Heart left ventricle (tissue), 16 donors: ENCODE results near the gene CST7. TPM values are rescaled to one million over a fixed set of nuclear protein-coding genes. Genes with fewer than 3 reads are reported as not detected.

ENCODE experiments used
- ATAC-seq, 4 donors: fragments of 200-7000 bp; cut with Tn5 transposase; one replicate each; pipeline ENCODE4 v1.9.1; 2020 to 2022; ENCODE audit warnings: moderate library complexity in 4 of 4, mild to moderate bottlenecking in 3 of 4, moderate number of reproducible peaks in 1 of 4
- DNase-seq, 5 donors: peaks; one replicate each; pipeline ENCODE4 v3.0.0-alpha.2; 2020
- H3K27ac ChIP-seq, 12 donors: fragments of 200-600 bp; sonication (generic) in 4 of 12; one replicate each; pipeline versions ENCODE4 v1.5.0 to v1.8.0; 2016 to 2022; ENCODE audit warnings: mild to moderate bottlenecking in 2 of 12
- H3K27me3 ChIP-seq, 9 donors: fragments of 200-600 bp; sonication (generic) in 2 of 9; one replicate each; pipeline versions ENCODE4 v1.5.1 to v1.8.0; 2016 to 2022; ENCODE audit warnings: mild to moderate bottlenecking in 3 of 9
- H3K36me3 ChIP-seq, 9 donors: fragments of 200-600 bp; sonication (generic) in 2 of 9; one replicate each; pipeline versions ENCODE4 v1.5.0 to v1.8.0; 2018 to 2022; ENCODE audit warnings: mild to moderate bottlenecking in 2 of 9
- H3K4me1 ChIP-seq, 12 donors: fragments of 200-600 bp; sonication (generic) in 4 of 12; one replicate each; pipeline versions ENCODE4 v1.5.0 to v1.8.0; 2016 to 2022; ENCODE audit warnings: mild to moderate bottlenecking in 3 of 12
- H3K4me3 ChIP-seq, 12 donors: fragments of 200-600 bp; sonication (generic) in 4 of 12; one replicate each; pipeline versions ENCODE4 v1.5.0 to v1.8.0; 2017 to 2022; ENCODE audit warnings: mild to moderate bottlenecking in 9 of 12, moderate library complexity in 4 of 12
- H3K9me3 ChIP-seq, 12 donors: fragments of 200-600 bp; sonication (generic) in 4 of 12; one replicate each; pipeline versions ENCODE4 v1.5.0 to v1.8.0; 2016 to 2022; ENCODE audit warnings: mild to moderate bottlenecking in 1 of 12
- CTCF ChIP-seq, 12 donors: fragments of 200-600 bp; sonication (generic) in 4 of 12; IDR thresholded peaks; one replicate each; pipeline versions ENCODE4 v1.5.0 to v1.8.0; 2018 to 2022; ENCODE audit warnings: antibody characterized with exemption in 12 of 12, mild to moderate bottlenecking in 5 of 12
- POLR2A ChIP-seq, 2 donors: fragments of 450-650 bp; IDR thresholded peaks; one replicate each; pipeline ENCODE4 v1.6.1; 2017; ENCODE audit warnings: antibody characterized with exemption in 2 of 2, mild to moderate bottlenecking in 2 of 2, moderate library complexity in 2 of 2
- WGBS, 4 donors: extraction: QIAGEN DNeasy Blood & Tissue Kit in 2 of 4; methylation state at CpG; one replicate each; pipeline versions ENCODE4 v1.1.5 to v1.1.7; 2013 to 2018; 5-methylcytosine and 5-hydroxymethylcytosine counted together
- intact Hi-C, 10 donors: fragments of 100-400 bp; cut with DNase I; formaldehyde crosslinking; loops; one replicate each; pipeline versions ENCODE4 v1.11.1 to v1.14.2; 2022
- polyA plus RNA-seq, 2 donors: library from polyadenylated mRNA; stranded (reverse); fragments of 200-250 nt; gene quantifications; one replicate each; pipeline ENCODE4 v1.2.3, GENCODE V29; 2013
- total RNA-seq, 9 donors: library from RNA; depleted of rRNA in 2 of 9; stranded (reverse); fragments of >200 nt in 2 of 9; fragmentation: NEBNext Ultra II Directional in 3 of 9; extraction: Animal tissue kit (Norgen Biotek cat#: 25700) in 3 of 9; gene quantifications; one replicate each; pipeline versions ENCODE4 v1.1.0 to v1.2.4, GENCODE V29; 2016 to 2023
- donor health status: ischemic (EF 13 %, LVEDD 7.1; RV severe dilation, severe dysfunction).
- donor health status: healthy with polysubstance abuse.
- donor health status: DM: no; HTN: yes; CAD: no.
- donor health status: DM: no; HTN: no; CAD: no.
- donor health status: ischemic (EF 25% LVEDD 6.9; RV normal size, moderate dysfunction).
- donor health status: ischemic (EF 25% LVEDD 5.7; RV mildly dilated, moderate dysfunction).
- donor health status: healthy.
- donor health status: DM: yes; HTN: yes; CAD: no.
- donor health status: ischemic (EF 35%, LVEDD 5.7; RV mildly dilated, moderate dysfunction).
- donor health status: nonischemic (EF 11% LVEDD 7.7; RV severe dilation, severe dysfunction).
- donor health status: DM: yes; HTN: yes; CAD: no.
- donor health status: PGD.
- donor health status: ischemic (EF 29% LVEDD 5.4; RV normal size, mild dysfunction).
- donor health status: nonischemic (EF 23%, LVEDD 6.1; RV moderate dilation, normal function).

The CST7 gene
- total and polyA plus RNA-seq, 11 donors: 0.35 to 8.4 (median 1.4) TPM

GRCh38 chr20:24966317-24967012, 17.4 kb downstream of the CST7 start:
- Histone ChIP-seq H3K4me1 (peaks cover 0 to 7% (median 0%) of the 10 kb centered on the region in 12 donors), H3K4me3 (no peak overlapping the region), H3K27me3 (no peaks in the 10 kb centered on the region), H3K36me3 (peaks cover 0 to 98% (median 87%) of the 10 kb centered on the region in 9 donors), H3K27ac (no peak overlapping the region), H3K9me3 (no peaks in the 10 kb centered on the region)
- TF ChIP-seq POLR2A (IDR thresholded peaks at IDR 0.05) (no peak), CTCF (IDR thresholded peaks at IDR 0.05) (no peak)
- DNase-seq (no peak), ATAC-seq (no peak)
- intact Hi-C loops: loop anchor here in 1 of 10 donors (10.0 kb wide), 1 partner anchor 48 kb away; no protein-coding TSS in a partner anchor
- 92 to 94% (median 93%) methylated on average over 15 of the region's 15 CpGs for WGBS, 4 donors

DNA sequence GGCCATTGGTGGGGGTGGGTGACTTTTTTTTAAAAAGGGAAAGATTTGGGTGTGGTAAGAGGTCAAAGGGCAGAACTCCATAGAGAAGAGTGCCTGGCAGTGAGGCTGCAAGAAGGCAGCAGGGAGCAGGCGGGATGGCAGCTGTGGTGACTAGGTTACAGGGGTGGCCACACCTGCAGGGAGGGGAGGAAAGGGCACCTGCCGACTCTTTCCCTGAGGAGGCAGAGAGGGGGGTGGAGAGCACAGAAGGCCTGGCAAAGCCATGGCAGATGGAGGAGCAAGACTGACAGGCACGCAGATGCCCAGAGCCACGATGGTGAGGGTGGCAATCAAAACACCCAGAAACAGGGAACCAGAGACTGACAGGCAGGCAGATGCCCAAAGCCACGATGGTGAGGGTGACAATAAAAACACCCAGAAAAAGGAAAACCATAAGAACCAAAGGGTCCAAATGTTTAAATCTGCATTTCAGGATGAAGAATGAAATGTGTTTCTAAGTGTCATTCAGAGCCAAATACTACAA, 19.3 kb downstream of the CST7 start:
- H3K4me3 ChIP-seq: no peak overlapping the region
- no peaks in the 10 kb centered on the region for H3K27me3 ChIP-seq
- 89 to 93% (median 91%) methylated on average over 5 of the region's 5 CpGs for WGBS, 4 donors
- peaks cover 0 to 99% (median 91%) of the 10 kb centered on the region in 9 donors for H3K36me3 ChIP-seq
- H3K4me1 ChIP-seq: peaks cover 0 to 7% (median 0%) of the 10 kb centered on the region in 12 donors
- no peak for ATAC-seq
- no peak overlapping the region for H3K27ac ChIP-seq
- no peak for TF ChIP-seq CTCF (IDR thresholded peaks at IDR 0.05)
- no peak for TF ChIP-seq POLR2A (IDR thresholded peaks at IDR 0.05)
- intact Hi-C loops: loop anchor here in 1 of 10 donors (10.0 kb wide), 1 partner anchor 46 kb away; no protein-coding TSS in a partner anchor
- H3K9me3 ChIP-seq: no peaks in the 10 kb centered on the region
- DNase-seq: no peak

GRCh38 chr20:24969186-24970029, 20.3 kb downstream of the CST7 start:
- H3K27me3 ChIP-seq: no peaks in the 10 kb centered on the region
- WGBS, 4 donors: 93 to 97% (median 96%) methylated on average over 16 to 19 of the region's 19 CpGs
- DNase-seq (no peak), ATAC-seq (no peak)
- intact Hi-C loops: loop anchor here in 1 of 10 donors (10.0 kb wide), 1 partner anchor 45 kb away; no protein-coding TSS in a partner anchor
- no peak for TF ChIP-seq POLR2A (IDR thresholded peaks at IDR 0.05)
- TF ChIP-seq CTCF (IDR thresholded peaks at IDR 0.05): no peak
- H3K27ac ChIP-seq: no peak overlapping the region
- H3K4me1 ChIP-seq: peaks cover 0 to 7% (median 0%) of the 10 kb centered on the region in 12 donors
- no peaks in the 10 kb centered on the region for H3K9me3 ChIP-seq
- no peak overlapping the region for H3K4me3 ChIP-seq
- peaks cover 0 to 96% (median 86%) of the 10 kb centered on the region in 9 donors for H3K36me3 ChIP-seq
